ENCODE results near the gene AMBN.
"Not testable (repeated sequence)": the region's sequence is repeated elsewhere in the genome, so short reads cannot be mapped to it uniquely, and the experiment has no call there.

DNA sequence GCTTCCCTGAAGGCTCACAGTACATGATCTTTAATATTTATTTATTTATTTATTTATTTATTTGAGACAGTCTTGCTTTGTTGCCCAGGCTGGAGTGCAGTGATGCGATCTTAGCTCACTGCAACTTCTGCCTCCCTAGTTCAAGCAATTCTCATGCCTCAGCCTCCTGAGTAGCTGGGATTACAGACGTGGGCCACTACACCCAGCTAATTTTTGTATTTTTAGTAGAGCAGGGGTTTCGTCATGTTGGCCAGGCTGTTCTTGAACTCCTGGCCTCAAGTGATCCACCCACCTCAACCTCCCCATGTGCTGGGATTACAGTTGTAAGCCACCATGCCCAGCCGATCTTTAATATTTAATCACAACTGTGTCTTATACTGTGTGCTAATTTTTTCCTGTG is 58.7 kb downstream of the AMBN start:
- TF ChIP-seq CTCF (IDR thresholded peaks at IDR 0.05; ENCODE audit: low read depth, low read length, poor library complexity, severe bottlenecking); EZH2phosphoT487 (IDR thresholded peaks at IDR 0.05; ENCODE audit: borderline replicate concordance, low read length): not testable (repeated sequence)

All from DOHH2 (cell line).